HG02870 (cell line): ENCODE data around the gene ZNF652.

Source experiments
- ATAC-seq: cut with Tn5 transposase; IDR thresholded peaks from one replicate; pipeline ENCODE4 v1.9.1; 2021; ENCODE audit warnings: mild to moderate bottlenecking, moderate library complexity; ENCODE audit not compliant: unreplicated experiment

Gene ZNF652

DNA sequence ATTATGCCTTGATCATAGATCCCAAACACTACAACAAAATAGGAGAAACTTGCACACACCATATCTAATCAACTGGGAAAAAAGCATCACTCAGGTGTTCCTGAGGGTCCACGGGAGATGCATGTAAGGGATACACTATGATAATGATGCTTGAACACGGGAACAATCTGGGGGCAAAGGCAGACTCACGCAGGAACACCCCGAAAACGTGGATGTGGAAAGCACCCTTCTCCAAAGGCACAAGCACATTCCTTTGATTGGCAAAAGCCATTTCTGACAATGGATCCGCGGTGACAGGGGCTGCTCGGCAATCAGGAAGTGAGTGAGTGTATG, 1.3 kb downstream of the ZNF652 start:
- ATAC-seq = no peak

DNA sequence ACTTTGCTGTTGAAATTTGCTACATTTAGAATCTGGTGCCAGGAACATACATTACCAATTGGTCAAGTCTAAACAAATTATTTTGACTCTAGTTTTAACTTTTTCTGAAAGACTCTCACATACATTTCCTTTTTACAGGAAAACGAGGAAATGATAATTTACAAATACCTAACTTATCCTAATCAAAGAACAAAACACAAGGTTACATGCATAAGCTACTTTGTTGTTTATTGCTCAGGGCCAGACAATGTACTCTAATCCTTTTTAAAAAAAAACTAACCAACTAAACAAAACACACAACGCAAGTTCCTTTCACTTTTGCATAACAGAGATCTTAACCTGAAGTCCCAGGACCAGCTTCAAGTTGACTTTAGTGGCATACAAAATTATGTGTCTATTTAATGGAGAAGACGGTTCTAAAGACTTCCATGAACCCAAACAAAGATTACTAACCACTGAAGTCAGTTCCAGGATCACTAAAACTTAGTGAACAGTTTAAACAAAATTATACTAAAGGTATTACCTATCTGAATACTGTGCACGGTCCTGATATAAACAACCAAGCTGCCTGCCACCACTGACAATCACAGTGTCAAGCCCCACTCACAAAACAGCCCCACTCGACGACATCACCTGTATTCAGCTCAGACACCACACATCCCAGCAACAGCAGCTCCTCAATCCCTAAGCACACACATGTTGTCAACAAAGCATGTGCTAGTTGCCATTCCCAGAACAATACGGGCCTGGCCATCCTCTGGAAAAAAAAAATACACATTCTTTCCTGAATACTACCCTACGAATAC, 1.9 kb downstream of the ZNF652 start:
- no peak for ATAC-seq

DNA sequence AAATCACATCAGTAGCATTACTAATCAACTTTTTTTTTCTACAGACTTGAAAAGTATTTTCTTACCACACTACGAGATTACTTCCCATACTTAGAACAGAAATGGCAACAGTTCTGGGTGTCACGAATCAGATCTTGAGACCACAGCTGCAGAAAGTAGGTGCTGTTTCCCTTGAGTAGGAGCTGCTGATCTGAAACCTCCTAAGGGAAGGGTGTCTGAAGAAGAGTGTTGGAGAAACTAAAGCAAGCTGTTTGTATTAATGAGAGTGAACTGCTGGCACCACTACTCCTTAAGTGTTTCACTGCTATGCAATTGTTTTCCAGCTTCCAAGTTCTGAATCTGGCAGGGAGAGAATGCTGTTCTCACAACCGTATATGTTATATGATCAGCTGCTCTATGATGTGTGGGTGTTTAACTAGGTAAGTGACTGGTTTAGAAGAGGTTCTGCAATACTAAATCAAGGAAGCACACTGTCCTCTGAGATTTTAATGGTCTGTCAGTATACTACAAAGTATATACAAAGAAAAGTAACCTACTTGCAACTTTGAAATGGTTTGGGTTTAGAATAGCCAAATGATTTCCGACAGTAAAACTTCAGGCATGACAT, 3.3 kb downstream of the ZNF652 start:
- no peak for ATAC-seq

DNA sequence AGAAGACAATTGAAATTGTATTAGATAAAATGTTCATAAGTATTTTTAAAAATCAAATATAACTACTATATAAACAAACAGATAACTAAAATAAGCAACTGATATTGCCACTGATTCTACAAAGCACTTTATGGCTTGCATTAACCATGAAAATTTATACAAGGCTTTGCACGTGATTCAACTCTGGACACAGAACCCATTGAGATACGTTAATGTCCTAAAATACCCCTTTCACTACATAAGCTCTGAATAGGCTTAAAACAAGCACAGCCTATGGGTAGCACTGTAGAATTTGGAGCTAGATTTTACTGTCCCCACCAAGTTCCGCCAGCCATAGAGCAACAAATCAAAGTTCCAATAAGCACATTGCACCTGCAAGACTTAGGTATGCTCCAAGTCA, 4.5 kb downstream of the ZNF652 start:
- no peak for ATAC-seq

DNA sequence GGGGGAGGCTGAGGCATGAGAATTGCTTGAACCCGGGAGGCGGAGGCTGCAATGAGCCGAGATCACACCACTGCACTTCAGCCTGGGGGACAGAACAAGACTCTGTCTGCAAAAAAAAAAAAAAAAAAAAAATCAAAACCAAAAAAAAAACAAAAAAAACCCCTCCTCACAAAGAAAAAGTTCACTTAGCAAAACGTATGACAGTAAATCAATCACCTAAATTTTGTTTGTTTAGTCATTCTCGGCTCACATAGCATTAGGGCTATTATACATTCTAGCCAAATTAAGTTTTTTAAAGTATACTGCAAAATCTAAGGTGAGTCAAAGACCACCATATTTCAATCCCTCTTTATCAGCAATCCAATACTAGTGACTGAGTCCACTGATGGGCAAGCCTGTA, 5.7 kb downstream of the ZNF652 start:
- ATAC-seq = no peak

DNA sequence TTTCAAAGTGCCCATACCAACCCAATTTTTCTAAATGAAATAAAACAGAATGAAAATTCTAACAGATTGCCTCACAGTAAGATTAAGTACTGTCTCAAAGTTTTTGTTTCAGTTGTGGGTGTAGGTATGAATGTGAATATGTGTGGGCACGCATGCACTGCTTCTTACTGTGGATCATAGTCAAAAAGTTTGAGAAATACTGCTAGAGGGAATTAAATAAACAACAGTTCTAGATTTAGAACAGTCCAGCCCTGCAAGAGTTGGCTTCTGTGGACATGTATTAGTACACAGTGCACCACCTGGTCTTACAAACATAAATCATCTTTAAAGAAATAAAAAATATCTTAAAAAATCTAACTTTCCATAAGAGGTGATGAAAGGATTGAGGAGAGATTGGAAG, 8.4 kb downstream of the ZNF652 start:
- no peak for ATAC-seq

DNA sequence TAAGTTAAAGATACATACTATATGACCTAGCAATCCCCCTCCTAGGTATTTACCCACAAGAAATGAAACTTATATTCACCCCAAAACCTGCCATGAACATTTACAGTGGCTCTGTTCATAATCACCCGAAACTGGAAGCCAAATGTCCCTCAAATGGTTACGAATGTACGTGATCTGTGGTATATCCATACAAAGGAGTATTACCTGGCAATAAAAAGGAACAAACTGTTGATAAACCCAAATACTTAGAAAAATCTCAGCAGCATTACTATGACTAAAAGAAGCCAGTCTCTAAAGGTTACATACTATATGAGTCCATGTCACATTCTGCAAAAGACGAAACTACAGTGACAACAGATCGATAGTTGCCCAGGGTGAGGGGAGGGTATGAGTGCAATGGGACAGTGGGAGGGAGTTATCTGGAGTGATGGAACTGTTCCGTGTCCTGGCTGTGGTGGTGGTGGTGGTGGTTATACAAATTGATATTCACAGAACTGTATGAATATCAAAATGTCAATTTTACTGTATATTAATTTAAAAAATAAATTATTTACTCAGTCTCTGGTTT, 9.4 kb downstream of the ZNF652 start:
- no peak for ATAC-seq

DNA sequence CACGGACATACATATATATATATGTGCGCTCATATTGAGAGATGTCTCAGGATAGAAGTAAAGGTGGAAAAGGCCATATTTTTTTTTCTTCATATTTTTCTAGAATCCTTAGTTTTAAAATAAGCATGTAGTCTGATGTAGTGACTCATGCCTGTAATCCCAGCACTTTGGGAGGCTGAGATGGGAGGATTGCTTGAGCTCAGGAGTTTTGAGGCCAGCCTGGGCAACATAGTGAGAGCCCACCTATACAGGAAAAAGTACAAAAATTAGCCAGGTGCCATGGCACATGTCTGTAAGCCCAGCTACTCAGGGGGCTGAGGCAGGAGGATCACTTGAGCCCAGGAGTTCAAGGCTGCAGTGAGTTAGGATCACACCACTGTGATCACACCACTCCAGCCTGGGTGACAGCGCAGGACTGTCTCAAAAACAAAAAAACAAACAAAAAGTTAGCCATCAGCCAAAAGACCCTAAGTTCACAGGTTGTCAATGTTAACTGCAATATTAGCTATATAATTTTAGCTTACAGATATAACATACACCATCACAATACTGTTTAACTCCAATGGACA, 10.4 kb downstream of the ZNF652 start:
- ATAC-seq = no peak

DNA sequence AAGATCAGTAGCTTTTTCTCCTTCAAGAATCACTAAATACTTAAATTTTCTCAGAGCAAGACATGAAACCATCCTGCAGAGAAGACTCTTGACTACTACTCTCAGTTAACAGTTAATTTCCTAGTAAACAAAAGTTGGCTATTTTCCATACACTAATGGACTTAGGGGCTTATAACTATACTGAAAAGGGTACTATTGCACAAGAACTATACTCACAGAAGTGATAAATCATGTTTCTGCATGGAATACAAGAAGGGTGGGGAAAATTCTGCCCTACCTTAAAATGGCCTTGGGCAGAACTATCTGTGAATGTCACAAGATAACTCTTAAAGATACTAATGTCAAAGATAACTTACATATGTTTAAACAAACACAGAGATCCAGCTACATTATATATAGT, 12.5 kb downstream of the ZNF652 start:
- no peak for ATAC-seq

DNA sequence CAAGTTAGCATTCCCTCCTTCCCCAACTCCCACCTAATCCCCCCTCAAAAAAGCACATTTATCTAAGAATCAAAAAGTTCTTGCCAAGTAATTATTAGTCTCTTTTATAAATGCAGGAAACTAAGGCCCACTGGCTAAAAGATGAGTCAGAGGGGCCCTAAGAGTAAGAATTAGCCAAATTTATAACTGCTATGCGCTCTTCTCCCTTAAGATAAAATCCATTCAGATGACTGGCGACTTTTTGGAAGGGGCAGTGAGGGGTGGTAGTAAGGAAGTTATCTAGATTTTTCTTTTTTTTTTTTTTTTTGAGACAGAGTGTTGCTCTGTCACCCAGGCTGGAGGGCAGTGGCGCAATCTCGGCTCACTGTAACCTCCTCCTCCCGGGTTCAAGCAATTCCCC, 17.1 kb downstream of the ZNF652 start:
- no peak for ATAC-seq

DNA sequence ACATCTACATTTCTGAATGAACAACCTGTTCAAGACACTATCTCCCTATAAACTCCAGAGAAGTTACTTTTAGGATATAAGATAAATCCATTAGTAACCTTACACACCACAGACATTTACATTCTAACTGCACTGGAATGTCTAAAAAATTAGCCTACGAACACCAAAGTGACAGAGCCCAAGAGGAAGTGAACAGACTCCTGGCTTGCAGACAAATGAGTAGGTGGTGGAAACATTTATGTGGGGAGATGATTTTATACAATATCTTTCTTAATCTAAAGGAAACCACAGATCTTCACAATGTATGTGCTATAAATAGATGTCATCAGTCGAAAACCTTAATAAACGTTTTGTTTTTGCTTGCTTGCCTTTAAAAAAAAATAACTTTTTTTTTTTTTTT, 18.8 kb downstream of the ZNF652 start:
- ATAC-seq = no peak

DNA sequence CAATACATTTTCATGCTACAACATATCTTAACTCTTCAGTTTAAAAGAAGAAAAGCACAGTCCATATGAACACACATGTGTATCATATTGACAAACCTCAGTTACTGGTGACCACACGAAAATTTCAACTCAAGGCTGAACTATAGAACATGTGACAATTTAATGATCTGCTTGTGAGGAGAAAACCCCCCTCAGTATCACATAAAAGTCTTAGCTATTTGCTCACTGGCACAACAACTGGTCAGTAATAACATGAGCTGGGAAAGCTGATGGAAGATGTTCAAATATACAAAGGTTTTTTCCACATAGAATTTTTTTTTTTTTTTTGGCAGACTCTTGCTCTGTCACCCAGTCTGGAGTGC, 19.5 kb downstream of the ZNF652 start:
- ATAC-seq = no peak

DNA sequence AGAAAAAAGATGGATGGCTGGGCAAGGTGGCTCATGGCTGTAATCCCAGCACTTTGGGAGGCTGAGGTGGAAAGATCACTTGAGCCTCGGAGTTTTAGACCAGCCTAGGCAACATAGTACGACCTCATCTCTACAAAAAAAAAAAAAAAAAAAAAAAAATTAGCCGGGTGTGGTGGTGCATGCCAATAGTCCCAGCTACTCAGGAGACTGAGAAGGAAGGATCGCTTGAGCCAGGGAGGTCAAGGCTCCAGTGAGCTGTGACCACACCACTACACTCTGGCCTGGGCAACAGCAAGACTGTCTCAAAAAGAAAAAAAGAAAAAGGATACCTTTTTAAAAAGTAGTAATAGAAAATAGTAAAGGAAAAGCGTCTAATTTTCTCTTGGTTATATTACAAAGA, 20.7 kb downstream of the ZNF652 start:
- no peak for ATAC-seq

DNA sequence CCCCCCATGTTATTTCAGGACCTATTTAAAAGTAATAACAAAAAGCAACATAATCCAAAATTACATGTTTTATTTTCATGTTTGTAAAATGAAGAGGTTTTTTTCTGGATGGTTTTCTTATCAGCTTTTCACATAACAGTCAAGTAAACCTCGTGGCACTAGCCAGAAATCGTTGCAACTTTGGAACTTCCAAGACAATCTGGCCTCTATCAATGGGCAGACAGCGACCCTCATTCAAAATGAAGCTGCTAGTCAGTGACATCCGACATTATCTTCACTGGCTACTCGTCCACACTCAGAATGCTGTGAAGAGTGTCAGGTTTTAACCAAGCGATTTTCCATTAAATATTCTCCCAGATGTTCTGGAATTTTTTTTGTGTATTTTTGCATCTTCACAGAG, 22.7 kb downstream of the ZNF652 start:
- ATAC-seq = no peak

DNA sequence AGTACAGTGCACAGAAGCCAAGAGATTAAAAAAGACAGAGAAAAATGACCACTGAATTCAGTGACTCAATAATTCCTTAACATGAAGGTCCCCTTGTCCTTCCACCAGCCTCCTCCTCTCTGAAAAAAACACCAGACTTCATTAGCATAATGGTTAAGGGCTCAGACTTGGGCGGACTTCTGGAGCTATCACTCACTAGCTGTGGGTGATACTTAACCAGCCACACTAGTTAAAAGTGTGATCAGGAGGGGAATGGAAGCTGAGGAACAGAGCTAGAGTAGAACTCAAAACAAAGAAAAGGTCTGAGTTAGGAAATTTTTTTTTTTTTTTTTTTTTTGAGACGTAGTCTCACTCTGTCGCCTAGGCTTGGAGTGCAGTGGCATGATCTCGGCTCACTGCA, 23.2 kb downstream of the ZNF652 start:
- no peak for ATAC-seq

DNA sequence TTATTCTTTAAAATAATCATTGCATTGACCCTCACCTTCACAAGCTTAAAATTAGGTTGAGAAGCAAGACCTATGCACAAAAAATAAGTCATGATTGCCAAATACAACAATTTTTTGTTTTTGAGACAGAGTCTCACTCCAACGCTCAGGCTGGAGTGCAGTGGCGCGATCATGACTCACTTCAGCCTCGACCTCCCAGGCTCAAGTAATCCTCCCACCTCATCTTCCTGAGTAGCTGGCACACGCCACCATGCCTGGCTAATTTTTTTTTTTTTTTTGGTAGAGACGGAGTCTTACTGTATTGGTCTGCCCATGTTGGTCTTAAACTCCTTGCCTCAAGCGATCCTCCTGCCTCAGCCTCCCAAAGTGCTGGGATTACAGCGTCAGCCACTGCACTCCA, 24.2 kb downstream of the ZNF652 start:
- ATAC-seq = no peak

DNA sequence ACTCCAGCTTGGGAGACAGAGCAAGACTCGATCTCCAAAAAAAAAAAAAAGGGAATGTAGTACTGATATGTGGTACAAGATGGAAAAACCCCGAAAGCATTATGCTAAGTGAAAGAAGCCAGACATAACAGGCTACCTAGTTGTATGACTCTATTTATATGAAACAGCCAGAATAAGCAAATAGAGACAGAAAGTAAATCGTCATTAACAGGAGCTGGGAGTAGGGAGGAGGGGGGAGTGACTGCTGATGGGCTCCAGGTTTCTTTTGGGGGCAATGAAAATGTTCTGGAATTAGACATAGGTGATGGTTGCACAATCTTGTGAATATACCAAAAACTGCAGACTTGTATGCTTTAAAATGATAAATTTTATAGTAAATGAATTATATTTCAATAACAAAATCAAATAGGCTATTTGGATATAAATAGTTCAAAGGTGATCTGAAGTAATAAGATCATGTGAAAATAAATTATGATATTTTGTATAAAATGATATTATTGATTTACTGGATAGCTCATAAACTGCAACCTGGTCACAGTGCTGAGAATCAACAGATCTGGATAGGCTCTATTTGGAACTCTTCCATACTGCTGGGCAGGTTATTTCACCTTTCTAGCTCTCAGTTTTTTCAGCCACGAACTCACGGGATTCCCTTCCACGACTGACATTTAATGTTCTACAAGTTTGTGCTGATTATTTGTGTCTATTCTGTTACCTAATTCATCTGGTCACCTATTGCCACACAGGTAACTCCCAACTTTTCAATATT, 27.1 kb downstream of the ZNF652 start:
- ATAC-seq = no peak

DNA sequence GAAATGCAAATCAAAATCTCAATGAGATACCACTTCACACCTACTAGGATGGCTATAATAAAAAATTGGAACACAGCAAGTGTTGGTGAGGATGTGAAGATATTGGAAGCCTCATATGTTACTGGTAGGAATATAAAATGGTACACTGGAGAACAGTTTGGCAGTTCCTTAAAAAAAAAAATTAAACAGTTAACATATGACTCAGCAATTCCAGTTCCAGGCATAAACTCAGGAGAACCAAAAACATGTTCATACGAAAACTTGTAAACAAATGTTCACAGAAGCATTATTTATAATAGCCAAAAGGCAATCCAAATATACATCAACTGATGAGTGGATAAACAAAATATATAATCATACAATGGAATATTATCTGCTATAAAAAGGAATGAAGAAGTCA, 28.2 kb downstream of the ZNF652 start:
- no peak for ATAC-seq

DNA sequence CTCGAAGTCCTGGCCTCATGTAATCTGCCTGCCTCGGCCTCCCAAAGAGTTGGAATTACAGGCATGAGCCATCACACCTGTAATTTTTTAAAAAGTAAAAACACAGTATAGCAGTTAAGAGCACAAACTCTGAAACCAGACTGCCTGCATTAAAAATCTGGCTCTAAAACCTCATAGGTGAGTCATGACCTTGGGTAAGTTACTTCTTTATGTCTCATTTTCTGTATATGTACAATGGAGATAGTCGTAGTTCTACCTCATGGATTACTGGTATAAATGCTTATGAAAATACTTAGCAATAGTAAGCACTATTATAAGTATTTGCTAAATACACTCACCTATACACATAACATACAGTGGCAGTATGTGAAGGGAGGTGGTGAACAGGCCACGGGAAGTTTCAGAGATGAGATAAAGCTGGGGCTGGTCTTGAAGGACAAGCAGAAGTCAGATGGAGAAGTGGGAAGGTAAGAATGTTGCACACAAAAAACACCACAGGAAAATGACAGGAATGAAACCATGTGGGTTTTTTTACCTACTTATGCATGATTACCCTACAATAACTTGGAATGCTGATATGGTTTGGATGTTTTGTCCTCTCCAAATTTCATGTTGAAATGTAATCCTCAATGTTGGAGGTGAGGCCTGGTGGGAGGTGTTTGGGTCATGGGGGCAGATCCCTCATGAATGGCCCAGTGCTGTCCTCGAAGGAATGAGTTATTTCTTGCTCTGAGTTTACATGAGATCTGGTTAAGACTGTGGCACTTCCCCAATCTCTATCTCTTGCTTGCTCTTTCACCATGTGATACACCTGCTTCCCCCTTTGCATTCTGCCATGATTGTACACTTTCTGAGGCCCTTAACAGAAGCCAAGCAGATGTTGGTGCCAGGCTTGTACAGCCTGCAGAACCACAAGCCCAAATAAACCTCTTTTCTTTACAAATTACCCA, 33.9 kb downstream of the ZNF652 start:
- ATAC-seq = no peak

DNA sequence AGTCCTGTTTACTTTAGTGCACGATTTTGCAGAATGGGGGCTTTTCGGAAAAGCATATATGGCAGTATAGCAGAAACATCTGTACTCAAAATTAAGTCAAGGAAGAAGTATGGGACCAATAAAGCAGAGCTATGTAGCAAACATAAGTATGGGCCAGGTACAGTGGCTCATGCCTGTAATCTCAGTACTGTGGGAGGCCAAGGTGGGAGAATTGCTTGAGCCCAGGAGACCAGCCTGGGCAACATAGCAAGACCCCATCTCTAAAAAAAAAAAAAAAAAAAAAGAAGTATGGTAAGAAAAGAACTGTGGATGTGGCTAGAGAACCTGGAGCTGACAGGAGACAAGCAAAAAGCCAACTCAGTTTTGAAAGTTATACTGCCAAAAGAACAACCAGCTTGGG, 36.1 kb downstream of the ZNF652 start:
- ATAC-seq = no peak
